Measurements from ENCODE around the gene SRSF6.
"Not testable (repeated sequence)": the region's sequence is repeated elsewhere in the genome, so short reads cannot be mapped to it uniquely, and the experiment has no call there.

The SRSF6 gene

DNA sequence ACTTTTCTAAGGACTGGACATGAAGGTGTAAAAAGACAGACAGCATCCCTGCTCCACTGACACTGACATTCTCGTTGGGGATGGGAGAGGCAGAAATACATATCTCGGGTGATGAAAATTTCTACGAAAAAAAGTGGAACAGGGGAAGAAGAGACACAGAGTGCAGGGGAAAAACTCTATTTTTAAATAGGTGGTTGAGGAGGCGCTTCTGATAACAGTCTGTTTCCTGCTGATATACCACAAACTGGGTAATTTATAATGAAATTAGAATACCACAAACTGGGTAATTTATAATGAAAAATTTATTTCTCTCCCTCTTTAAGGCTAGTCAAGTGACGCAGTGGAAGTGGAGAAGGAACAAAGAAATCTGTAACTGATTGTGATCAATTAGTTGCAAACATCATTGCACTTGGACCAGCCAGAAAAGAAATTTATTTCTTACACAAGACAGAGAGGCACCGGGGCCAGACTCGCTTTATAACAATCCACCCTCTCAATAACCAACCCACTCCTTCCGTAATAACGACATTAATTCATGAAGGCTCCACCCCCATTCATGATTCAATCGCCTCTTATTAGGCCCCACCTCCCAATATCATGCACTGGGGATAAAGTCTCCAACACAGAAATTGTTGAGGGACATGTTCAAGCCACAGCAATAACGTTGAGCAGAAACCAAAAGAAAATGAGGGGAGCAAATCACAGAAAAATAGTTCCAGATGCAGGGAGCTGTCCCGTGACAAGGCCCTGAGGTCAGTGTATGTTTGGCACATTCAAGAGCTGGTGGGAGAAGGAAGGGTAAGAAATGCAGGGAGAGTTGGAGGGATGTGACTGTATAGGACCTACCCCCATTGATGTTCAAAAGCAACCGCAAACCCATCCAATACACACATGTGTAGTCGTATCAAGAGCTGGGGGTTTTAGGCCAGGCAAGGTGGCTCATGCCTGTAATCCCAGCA is 6.6 kb upstream of the SRSF6 start:
- Histone ChIP-seq H3K4me2 (ENCODE audit: low read depth, low read length, poor library complexity, severe bottlenecking) (peak overlapping the region; percentile 74), H3K9ac (ENCODE audit: low read depth, low read length, poor library complexity, severe bottlenecking) (peak overlapping the region; percentile 55), H3K4me1 (ENCODE audit: insufficient read depth, low read length, poor library complexity, severe bottlenecking) (peaks cover 41% of the 10 kb centered on the region), H3F3A (ENCODE audit: low read depth) (no peaks in the 10 kb centered on the region), H3K4me3 (ENCODE audit: low read length, poor library complexity, severe bottlenecking) (peak overlapping the region; percentile 51), H3K9me2 (replicated peaks; ENCODE audit: low read depth, low read length) (no peaks in the 10 kb centered on the region), H3K79me2 (ENCODE audit: insufficient read depth, low read length) (no peaks in the 10 kb centered on the region), H3K9me3 (ENCODE audit: insufficient read depth, low read depth, low read length) (no peaks in the 10 kb centered on the region), H3K27me3 (ENCODE audit: insufficient read depth, low read length, poor library complexity, severe bottlenecking) (no peaks in the 10 kb centered on the region), H2AFZ (ENCODE audit: low read length) (0 out of 2 replicates have a peak overlapping the region, but pooled peaks have one; percentile 5), H3K36me3 (ENCODE audit: insufficient read depth, low read length) (no peaks in the 10 kb centered on the region), H4K20me1 (ENCODE audit: insufficient read depth, low read length, poor library complexity, severe bottlenecking) (no peaks in the 10 kb centered on the region)
- TF ChIP-seq, protein P1, sequence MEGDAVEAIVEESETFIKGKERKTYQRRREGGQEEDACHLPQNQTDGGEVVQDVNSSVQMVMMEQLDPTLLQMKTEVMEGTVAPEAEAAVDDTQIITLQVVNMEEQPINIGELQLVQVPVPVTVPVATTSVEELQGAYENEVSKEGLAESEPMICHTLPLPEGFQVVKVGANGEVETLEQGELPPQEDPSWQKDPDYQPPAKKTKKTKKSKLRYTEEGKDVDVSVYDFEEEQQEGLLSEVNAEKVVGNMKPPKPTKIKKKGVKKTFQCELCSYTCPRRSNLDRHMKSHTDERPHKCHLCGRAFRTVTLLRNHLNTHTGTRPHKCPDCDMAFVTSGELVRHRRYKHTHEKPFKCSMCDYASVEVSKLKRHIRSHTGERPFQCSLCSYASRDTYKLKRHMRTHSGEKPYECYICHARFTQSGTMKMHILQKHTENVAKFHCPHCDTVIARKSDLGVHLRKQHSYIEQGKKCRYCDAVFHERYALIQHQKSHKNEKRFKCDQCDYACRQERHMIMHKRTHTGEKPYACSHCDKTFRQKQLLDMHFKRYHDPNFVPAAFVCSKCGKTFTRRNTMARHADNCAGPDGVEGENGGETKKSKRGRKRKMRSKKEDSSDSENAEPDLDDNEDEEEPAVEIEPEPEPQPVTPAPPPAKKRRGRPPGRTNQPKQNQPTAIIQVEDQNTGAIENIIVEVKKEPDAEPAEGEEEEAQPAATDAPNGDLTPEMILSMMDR (conservative IDR thresholded peaks at IDR 0.05; ENCODE audit: low read length): no peak
- TF ChIP-seq EZH2phosphoT487 (IDR thresholded peaks at IDR 0.05; ENCODE audit: borderline replicate concordance): no peak

DNA sequence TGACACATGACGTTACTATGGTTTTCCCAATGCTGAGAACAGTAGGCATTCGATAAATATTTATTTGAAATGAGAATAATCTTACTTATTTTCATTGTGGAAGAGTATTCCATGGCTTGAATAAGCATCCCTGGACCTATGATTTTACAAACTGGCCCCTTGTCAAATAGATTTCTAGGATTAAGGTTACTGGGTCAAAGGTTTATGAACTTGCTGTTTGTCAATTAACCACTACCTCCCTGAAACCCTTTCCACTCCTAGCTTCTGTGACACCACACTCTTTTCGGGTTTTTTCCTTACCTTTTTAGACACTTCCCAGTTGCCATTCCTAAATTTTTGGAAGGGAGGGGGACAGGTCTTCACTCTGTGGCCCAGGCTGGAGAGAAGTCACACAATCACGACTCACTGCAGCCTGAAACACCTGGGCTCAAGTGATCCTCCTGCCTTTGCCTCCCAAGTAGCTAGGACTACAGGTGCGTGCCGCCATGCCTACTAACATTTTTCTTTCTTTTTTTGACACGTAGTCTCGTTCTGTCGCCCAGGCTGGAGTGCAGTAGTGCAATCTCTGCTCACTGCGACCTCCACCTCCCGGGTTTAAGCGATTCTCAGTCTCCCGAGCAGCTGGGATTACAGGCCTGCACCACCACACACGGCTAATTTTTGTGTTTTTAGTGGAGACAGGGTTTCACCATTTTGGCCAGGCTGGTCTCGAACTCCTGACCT is 5.1 kb upstream of the SRSF6 start:
- Histone ChIP-seq H3K36me3 (ENCODE audit: insufficient read depth, low read length) (no peaks in the 10 kb centered on the region), H3K9me2 (replicated peaks; ENCODE audit: low read depth, low read length) (no peaks in the 10 kb centered on the region), H3F3A (ENCODE audit: low read depth) (no peaks in the 10 kb centered on the region), H3K4me2 (ENCODE audit: low read depth, low read length, poor library complexity, severe bottlenecking) (no peak overlapping the region), H2AFZ (ENCODE audit: low read length) (no peak overlapping the region), H3K9me3 (ENCODE audit: insufficient read depth, low read depth, low read length) (no peaks in the 10 kb centered on the region), H4K20me1 (ENCODE audit: insufficient read depth, low read length, poor library complexity, severe bottlenecking) (no peaks in the 10 kb centered on the region), H3K79me2 (ENCODE audit: insufficient read depth, low read length) (no peaks in the 10 kb centered on the region), H3K4me1 (ENCODE audit: insufficient read depth, low read length, poor library complexity, severe bottlenecking) (peaks cover 33% of the 10 kb centered on the region), H3K27me3 (ENCODE audit: insufficient read depth, low read length, poor library complexity, severe bottlenecking) (no peaks in the 10 kb centered on the region), H3K9ac (ENCODE audit: low read depth, low read length, poor library complexity, severe bottlenecking) (no peak overlapping the region), H3K4me3 (ENCODE audit: low read length, poor library complexity, severe bottlenecking) (no peak overlapping the region)
- TF ChIP-seq EZH2phosphoT487 (IDR thresholded peaks at IDR 0.05; ENCODE audit: borderline replicate concordance): no peak
- TF ChIP-seq, protein P1 (conservative IDR thresholded peaks at IDR 0.05; ENCODE audit: low read length): no peak

DNA sequence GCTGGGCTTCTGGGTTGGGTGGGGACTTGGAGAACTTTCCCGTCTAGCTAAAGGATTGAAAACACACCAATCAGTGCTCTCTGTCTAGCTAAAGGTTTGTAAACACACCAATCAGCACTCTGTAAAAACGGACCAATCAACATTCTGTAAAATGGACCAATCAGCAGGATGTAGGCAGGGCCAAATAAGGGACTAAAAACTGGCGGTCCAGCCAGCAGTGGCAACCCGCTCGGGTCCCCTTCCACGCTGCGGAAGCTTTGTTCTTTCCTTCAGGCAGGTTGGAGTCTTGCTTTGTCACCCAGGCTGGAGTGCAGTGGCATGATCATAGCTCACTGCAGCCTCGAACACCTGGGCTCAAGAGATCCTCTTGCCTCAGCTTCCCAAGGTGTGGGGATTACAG is 1.4 kb upstream of the SRSF6 start:
- not testable (repeated sequence) for H3K9me3 ChIP-seq (ENCODE audit: insufficient read depth, low read depth, low read length); H3F3A ChIP-seq (ENCODE audit: low read depth); H3K9me2 ChIP-seq (replicated peaks; ENCODE audit: low read depth, low read length); H2AFZ ChIP-seq (ENCODE audit: low read length); H3K27me3 ChIP-seq (ENCODE audit: insufficient read depth, low read length, poor library complexity, severe bottlenecking)
- peaks cover 29% of the 10 kb centered on the region for H3K4me1 ChIP-seq (ENCODE audit: insufficient read depth, low read length, poor library complexity, severe bottlenecking)
- H3K79me2 ChIP-seq (ENCODE audit: insufficient read depth, low read length): peaks cover 36% of the 10 kb centered on the region
- H3K4me3 ChIP-seq (ENCODE audit: low read length, poor library complexity, severe bottlenecking): peak overlapping the region; percentile 97
- H3K9ac ChIP-seq (ENCODE audit: low read depth, low read length, poor library complexity, severe bottlenecking): peak overlapping the region; percentile 100
- peak overlapping the region; percentile 90 for H3K4me2 ChIP-seq (ENCODE audit: low read depth, low read length, poor library complexity, severe bottlenecking)
- peaks cover 28% of the 10 kb centered on the region for H4K20me1 ChIP-seq (ENCODE audit: insufficient read depth, low read length, poor library complexity, severe bottlenecking)
- peaks cover 24% of the 10 kb centered on the region for H3K36me3 ChIP-seq (ENCODE audit: insufficient read depth, low read length)

All from Loucy (cell line).